Activated CD4-positive, CD25-positive, alpha-beta regulatory T cell (primary cell): Measurements from ENCODE around the gene ARHGEF7.

Experiments used
- DNase-seq, 4 experiments: peaks; one replicate each; lab custom pipeline; 2025; lab: John Stamatoyannopoulos, UW

The ARHGEF7 gene

GRCh38 chr13:111347438-111347837 is 232.3 kb downstream of the ARHGEF7 start:
- DNase-seq: no peak

GRCh38 chr13:111353508-111353907 is 238.4 kb downstream of the ARHGEF7 start:
- no peak for DNase-seq

- no peak for DNase-seq
These were observed 239.7 kb downstream of the ARHGEF7 start for GRCh38 chr13:111354789-111355188.
